Raji (cell line): Measurements from ENCODE around the gene SAMD8.

Experiments
- POLR2A ChIP-seq: IDR thresholded peaks from 2 replicates; pipeline ENCODE4 v1.6.1; 2011; ENCODE audit warnings: low read depth, low read length, control low read depth; ENCODE audit not compliant: insufficient read depth

The SAMD8 gene

GRCh38 chr10:75165684-75166622 is 54.5 kb downstream of the SAMD8 start:
- TF ChIP-seq POLR2A: no peak

GRCh38 chr10:75166623-75166972 is 55.1 kb downstream of the SAMD8 start:
- TF ChIP-seq POLR2A: no peak

- no peak for TF ChIP-seq POLR2A
These were observed 56.8 kb downstream of the SAMD8 start for GRCh38 chr10:75168275-75168674.

GRCh38 chr10:75170215-75170614 is 58.8 kb downstream of the SAMD8 start:
- no peak for TF ChIP-seq POLR2A

DNA sequence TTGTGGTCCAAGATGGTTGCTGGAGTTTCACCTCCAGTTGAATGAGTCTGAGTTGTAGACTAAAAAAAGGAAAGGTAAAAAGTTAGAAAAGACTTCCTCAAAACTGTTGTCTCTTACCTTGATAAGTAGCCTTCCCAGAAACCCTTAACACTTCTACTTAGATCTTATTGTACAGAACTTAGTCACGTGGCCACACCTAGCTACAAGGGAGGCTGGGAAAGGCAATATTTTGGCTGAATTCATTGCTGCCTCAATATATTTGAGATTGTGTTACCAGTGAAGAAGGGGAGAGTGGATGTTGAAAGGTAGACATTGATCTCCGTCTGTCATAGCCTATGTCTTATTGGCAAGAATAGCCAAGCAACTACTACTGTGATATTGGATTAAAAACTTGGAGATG is 63.6 kb downstream of the SAMD8 start:
- TF ChIP-seq POLR2A: no peak

GRCh38 chr10:75176046-75176445 is 64.6 kb downstream of the SAMD8 start:
- TF ChIP-seq POLR2A: no peak

DNA sequence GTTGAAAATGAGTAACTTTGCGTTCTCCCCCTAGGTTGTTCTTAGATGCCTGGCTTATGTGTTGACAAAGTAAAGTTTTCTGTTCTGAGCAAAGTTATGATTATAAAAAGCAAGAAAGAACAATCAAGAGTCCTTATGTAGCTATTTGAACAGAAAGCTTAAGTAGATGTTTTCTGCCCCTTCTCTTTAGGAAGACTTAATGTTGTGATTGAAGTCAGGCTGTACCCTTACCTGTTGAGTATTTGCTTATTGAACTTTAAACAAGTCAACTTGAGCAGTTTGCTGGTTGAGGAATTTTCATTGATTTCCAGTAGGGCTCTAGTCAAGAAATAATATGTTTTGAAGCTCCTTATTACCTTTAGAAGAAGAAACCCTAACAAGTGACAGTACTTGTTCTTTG is 65.3 kb downstream of the SAMD8 start:
- TF ChIP-seq POLR2A: no peak

- no peak for TF ChIP-seq POLR2A
These were observed 68.3 kb downstream of the SAMD8 start for GRCh38 chr10:75179657-75180177.

- TF ChIP-seq POLR2A: no peak
These were observed 69.1 kb downstream of the SAMD8 start for GRCh38 chr10:75180592-75180991.

- no peak for TF ChIP-seq POLR2A
These were observed 69.6 kb downstream of the SAMD8 start for GRCh38 chr10:75181073-75181472.

- no peak for TF ChIP-seq POLR2A
These were observed 74.9 kb downstream of the SAMD8 start for GRCh38 chr10:75186310-75186709.

DNA sequence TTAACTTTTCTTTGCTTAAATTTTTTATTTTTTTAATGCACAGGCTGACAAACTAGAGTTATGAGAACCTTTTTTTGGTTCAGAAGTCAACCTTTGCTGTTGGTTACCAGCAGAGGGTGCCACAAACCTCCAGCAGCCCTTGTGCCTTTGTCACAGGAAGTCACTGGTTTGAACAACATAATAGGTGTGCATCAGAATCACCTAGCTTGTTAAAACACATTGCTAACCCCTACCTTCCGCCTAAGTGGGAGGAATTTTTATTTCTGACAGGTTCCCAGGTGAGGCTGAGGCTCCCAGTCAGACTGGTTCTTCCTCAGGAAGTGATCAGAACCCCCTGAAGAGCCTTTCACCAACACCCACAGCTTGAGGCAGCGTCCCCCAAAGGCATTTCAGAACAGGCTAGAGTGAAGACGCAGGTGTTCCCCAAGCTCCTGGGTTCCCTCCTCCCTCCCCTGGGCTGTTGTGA is 76.5 kb downstream of the SAMD8 start:
- no peak for TF ChIP-seq POLR2A

DNA sequence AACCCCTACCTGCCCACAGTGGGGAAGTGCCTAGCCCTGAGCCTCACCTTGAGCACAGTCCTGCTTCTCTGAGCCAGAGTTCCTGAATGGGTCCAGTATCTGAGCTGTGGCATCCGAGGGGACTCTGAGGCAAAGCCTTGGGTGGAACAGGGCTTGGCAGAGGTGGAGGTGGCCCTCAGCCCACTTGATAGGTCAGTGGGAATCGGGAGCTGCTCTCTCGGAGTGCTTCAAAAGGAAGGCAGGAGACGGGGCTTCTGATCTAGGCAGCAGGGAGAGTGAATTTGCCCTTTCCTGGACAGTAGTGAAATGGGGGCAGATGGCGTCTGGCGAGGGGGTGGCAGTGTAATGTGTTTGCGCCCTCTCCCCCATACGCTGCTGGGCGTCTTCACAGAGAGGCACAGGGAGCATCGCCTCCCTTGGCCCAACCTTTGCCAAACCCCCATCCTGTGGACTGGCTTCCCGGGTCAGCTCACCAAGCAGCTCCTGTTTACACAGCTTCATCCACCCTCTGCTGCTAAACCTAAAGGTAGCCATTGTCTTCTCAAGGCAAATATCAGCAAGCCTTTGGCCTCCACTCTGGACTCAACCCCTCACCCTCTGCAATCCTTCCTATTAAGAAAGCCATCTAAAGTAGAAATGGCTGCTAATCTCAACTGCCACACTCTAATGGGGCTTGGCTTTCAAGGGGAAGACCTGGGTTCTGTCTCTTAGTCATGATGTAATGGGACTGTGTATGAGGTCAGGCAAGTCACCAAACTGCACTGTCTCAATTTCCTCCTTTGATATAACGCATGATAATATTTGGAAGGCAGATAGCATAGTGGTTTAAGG is 78.0 kb downstream of the SAMD8 start:
- TF ChIP-seq POLR2A: no peak

DNA sequence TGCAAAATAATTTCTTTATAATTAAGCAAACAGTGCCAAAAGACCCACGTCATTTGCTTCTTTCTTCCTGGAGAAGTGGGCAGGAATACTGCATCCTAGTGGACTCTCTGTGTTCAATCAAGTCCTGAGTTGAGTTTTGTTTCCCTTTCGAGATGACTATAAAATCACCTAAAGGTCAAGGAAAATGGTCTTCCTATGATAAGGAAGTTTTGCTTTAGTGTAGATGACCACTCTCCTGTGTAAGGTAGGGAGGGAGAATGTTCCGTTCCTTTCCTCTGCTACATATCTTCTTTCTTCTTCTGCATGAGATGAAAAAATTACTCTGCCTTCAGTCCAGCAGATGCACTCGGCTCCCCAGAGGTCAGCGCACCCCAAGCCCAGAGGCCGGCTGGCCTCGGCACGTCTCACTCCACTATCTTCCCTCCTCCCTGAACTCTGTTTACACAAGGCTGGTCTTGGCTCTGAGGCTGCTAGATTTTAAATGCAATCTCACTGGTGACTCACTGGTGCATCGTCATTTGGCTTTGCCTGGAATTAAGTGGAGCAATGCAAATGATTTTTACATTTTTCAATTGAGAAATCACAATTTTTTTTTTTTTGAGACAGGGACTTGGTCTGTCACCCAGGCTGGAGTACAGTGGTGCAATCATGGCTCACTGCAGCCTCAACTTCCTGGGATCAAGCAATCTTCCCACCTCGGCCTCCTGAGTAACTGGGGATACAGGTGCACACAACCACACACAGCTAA is 80.5 kb downstream of the SAMD8 start:
- no peak for TF ChIP-seq POLR2A

GRCh38 chr10:75195035-75195763 is 83.7 kb downstream of the SAMD8 start:
- no peak for TF ChIP-seq POLR2A

DNA sequence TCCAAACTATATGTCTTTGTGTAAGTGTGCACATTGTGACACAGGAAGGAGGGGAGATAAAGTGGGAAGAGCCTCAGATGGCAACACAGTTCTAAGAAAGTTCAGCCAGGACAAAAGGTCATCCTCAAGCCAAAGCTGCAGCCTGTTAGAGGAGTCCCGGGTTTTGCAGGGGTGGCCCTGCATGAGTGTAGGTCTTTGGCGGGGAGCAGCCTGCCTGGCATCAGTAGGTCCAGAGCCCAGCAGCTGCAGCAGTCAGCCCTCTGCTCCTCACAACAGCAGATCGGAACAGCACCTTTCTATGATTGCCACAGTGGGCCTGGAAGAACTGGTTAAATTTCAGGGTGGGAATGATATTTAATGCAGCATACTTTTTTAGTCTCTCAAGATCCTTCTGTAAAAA is 85.6 kb downstream of the SAMD8 start:
- TF ChIP-seq POLR2A: no peak
